ENCODE results near the gene VPS4B. TPM values are rescaled to one million over a fixed set of nuclear protein-coding genes. Genes with fewer than 3 reads are reported as not detected.
A peak's percentile ranks its signal among the peaks of the same experiment; 100 is the strongest.

Gene VPS4B
- polyA plus RNA-seq, 2 of the 4 experiments (the other 2 are of a cell fraction), result 21.8 to 24.2 TPM

GRCh38 chr18:63378919-63379638 lies 43.2 kb downstream of the VPS4B start:
- DNase-seq (ENCODE audit: low read depth in 1 of 2, low spot score in 1 of 2) (no peak), FAIRE-seq (no peak), ATAC-seq (no peak)
- Histone ChIP-seq H3K4me1 (0 out of 3 replicates have a peak, but pooled peaks cover 4% of the 10 kb centered on the region), H3K27ac (no peak overlapping the region), H3K9me3 (no peaks in the 10 kb centered on the region), H3K4me2 (peak overlapping the region; percentile 28; the same call in 2 of the 3 replicates), H3K4me3 (no peak overlapping the region)
- TF ChIP-seq HMGXB4 (CRISPR knock-in tag; IDR thresholded peaks at IDR 0.05; ENCODE audit: borderline replicate concordance) (no peak), EHMT2 (IDR thresholded peaks at IDR 0.05; ENCODE audit: low read depth) (no peak), CBX2 (IDR thresholded peaks at IDR 0.05; ENCODE audit: borderline replicate concordance, low read depth) (no peak), HOXB5 (CRISPR knock-in tag; IDR thresholded peaks at IDR 0.05) (no peak)
- ChIA-PET POLR2A (no interaction called here), CTCF (interaction anchor here (0.6 kb wide), 1 partner anchor 864 kb away, joined by 3 read pairs; no protein-coding TSS in a partner anchor)
- 52% methylated on average over 4 of the region's 4 CpGs for WGBS (ENCODE audit: missing lambda C conversion rate)

GRCh38 chr18:63377275-63377980 lies 44.8 kb downstream of the VPS4B start:
- Histone ChIP-seq H3K27ac (no peak overlapping the region), H3K4me3 (no peak overlapping the region), H3K4me1 (0 out of 3 replicates have a peak, but pooled peaks cover 4% of the 10 kb centered on the region), H3K9me3 (no peaks in the 10 kb centered on the region), H3K4me2 (no peak overlapping the region)
- WGBS (ENCODE audit: missing lambda C conversion rate), result 54% methylated on average over 2 of the region's 2 CpGs
- no peak for FAIRE-seq
- no peak for TF ChIP-seq PHF8 (IDR thresholded peaks at IDR 0.05; ENCODE audit: borderline replicate concordance, low read depth)
- TF ChIP-seq, protein P1, sequence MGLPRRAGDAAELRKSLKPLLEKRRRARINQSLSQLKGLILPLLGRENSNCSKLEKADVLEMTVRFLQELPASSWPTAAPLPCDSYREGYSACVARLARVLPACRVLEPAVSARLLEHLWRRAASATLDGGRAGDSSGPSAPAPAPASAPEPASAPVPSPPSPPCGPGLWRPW (IDR thresholded peaks at IDR 0.05), result no peak
- TF ChIP-seq CBX2 (IDR thresholded peaks at IDR 0.05; ENCODE audit: borderline replicate concordance, low read depth), result no peak
- TF ChIP-seq, protein P2, sequence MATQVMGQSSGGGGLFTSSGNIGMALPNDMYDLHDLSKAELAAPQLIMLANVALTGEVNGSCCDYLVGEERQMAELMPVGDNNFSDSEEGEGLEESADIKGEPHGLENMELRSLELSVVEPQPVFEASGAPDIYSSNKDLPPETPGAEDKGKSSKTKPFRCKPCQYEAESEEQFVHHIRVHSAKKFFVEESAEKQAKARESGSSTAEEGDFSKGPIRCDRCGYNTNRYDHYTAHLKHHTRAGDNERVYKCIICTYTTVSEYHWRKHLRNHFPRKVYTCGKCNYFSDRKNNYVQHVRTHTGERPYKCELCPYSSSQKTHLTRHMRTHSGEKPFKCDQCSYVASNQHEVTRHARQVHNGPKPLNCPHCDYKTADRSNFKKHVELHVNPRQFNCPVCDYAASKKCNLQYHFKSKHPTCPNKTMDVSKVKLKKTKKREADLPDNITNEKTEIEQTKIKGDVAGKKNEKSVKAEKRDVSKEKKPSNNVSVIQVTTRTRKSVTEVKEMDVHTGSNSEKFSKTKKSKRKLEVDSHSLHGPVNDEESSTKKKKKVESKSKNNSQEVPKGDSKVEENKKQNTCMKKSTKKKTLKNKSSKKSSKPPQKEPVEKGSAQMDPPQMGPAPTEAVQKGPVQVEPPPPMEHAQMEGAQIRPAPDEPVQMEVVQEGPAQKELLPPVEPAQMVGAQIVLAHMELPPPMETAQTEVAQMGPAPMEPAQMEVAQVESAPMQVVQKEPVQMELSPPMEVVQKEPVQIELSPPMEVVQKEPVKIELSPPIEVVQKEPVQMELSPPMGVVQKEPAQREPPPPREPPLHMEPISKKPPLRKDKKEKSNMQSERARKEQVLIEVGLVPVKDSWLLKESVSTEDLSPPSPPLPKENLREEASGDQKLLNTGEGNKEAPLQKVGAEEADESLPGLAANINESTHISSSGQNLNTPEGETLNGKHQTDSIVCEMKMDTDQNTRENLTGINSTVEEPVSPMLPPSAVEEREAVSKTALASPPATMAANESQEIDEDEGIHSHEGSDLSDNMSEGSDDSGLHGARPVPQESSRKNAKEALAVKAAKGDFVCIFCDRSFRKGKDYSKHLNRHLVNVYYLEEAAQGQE (IDR thresholded peaks at IDR 0.05), result no peak
- no peak for TF ChIP-seq USF2 (IDR thresholded peaks at IDR 0.05)
- TF ChIP-seq CBX8 (IDR thresholded peaks at IDR 0.05), result no peak
- TF ChIP-seq NPAS2 (CRISPR knock-in tag; IDR thresholded peaks at IDR 0.05; ENCODE audit: borderline replicate concordance), result no peak
- no peak for TF ChIP-seq RAD21 (conservative IDR thresholded peaks at IDR 0.05 in 1 of 2, IDR thresholded peaks at IDR 0.05 in 1 of 2)
- no peak for TF ChIP-seq MAX (IDR thresholded peaks at IDR 0.05)
- no peak for TF ChIP-seq ATOH8 (CRISPR knock-in tag; IDR thresholded peaks at IDR 0.05; ENCODE audit: low read depth)
- TF ChIP-seq ZFP36 (IDR thresholded peaks at IDR 0.05; ENCODE audit: borderline replicate concordance, partially characterized antibody), result no peak
- TF ChIP-seq CTCF (IDR thresholded peaks at IDR 0.05), result no peak
- TF ChIP-seq, protein P3, sequence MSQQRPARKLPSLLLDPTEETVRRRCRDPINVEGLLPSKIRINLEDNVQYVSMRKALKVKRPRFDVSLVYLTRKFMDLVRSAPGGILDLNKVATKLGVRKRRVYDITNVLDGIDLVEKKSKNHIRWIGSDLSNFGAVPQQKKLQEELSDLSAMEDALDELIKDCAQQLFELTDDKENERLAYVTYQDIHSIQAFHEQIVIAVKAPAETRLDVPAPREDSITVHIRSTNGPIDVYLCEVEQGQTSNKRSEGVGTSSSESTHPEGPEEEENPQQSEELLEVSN (IDR thresholded peaks at IDR 0.05; ENCODE audit: borderline replicate concordance, low read depth), result no peak
- no peak for TF ChIP-seq CHD4 (IDR thresholded peaks at IDR 0.05; ENCODE audit: borderline replicate concordance)
- TF ChIP-seq HDAC2 (IDR thresholded peaks at IDR 0.05), result no peak
- TF ChIP-seq ZC3H11A (IDR thresholded peaks at IDR 0.05), result no peak
- no peak for TF ChIP-seq CHD2 (IDR thresholded peaks at IDR 0.05; ENCODE audit: low read length, partially characterized antibody)
- no peak for TF ChIP-seq MAFK (IDR thresholded peaks at IDR 0.05; ENCODE audit: partially characterized antibody)
- ChIA-PET CTCF (no interaction called here), POLR2A (interaction anchor here (0.6 kb wide), 1 partner anchor 10 kb away, joined by 3 read pairs; no protein-coding TSS in a partner anchor)
- ATAC-seq, result no peak
- no peak for DNase-seq (ENCODE audit: low read depth in 1 of 2, low spot score in 1 of 2)
